ENCODE data around the gene PPM1H.
"Not testable (repeated sequence)": the region's sequence is repeated elsewhere in the genome, so short reads cannot be mapped to it uniquely, and the experiment has no call there.

PPM1H gene

DNA sequence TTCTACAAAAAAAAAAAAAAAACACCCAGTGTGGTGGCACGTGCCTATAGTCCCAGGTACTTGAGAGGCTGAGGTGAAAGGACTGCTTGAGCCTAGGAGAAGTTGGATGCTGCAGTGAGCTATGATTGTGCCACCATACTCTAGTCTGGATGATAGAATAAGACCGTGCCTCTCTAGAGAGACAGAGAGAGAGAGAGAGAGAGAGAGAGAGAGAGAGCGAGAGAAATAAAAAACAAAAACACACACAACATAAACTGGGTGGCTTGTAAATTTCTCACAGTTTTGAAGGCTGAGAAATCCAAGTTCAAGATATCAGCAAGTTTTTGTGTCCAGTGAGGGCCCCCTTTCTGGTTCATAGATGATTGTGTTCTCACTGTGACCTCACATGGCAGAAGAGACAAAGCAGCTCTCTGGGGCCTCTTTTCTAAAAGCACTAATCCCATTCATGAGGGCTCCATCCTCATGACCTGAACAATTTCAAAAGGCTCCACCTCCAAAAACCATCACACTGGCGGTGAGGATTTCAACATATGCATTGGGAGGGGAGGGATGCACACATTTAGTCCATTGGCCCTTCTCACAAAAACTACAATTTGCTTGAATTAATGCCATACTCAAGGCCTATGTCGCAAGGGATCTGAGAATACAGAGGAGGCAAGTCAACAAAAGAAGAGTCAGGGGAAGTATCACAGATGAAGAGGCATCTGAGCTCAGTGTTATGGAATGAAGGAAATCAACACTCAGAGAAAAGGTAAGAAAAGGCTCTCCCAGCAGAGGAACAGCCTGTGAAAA is 94.9 kb downstream of the PPM1H start:
- no peak for DNase-seq (ENCODE audit: low spot score)

DNA sequence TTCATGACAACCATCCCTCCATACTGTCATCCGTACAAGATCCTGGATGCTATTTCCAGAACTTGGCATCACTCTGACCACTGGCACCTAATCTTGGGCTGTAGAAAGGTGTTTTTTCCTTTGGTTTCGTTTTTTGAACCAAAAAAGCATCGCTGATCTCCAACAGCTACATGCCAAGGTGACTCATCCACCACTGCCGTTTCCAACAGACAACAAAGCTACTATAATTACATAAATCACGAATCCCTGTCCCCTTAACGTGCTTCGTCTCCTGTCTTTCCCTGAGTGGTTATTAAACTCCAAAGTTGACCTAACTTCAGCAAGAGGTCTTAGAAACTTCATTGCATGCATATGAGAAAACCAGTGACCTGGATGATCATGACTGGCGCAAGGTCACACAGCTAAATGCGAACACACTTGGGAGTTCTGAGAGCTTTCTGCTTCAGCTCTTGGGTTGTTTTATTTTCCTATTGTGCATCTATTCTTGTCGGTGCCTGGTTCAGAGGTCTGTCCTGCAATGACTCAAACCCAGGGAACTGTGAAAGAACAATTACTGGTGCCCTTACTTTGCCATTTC is 99.9 kb downstream of the PPM1H start:
- no peak for DNase-seq (ENCODE audit: low spot score)

DNA sequence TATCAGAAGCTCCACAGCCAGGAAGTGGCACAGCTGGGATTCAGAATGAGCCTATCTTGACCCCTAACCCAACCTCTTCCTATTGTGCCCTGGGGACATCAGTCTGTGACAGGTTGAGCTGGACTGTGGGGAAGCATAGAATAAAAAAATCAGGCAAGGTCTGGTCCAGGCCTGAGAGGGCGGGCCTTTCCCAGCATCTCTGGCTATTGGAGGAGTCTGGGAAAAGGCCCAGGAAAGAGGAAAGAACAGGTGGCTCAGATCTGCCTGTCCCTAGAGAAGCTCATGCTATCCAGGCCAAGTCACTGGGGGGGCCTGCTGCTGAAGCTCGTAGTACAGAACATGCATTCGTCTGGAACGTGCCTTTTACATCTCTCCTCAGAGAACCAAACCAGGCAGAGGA is 100.5 kb downstream of the PPM1H start:
- no peak for DNase-seq (ENCODE audit: low spot score)

DNA sequence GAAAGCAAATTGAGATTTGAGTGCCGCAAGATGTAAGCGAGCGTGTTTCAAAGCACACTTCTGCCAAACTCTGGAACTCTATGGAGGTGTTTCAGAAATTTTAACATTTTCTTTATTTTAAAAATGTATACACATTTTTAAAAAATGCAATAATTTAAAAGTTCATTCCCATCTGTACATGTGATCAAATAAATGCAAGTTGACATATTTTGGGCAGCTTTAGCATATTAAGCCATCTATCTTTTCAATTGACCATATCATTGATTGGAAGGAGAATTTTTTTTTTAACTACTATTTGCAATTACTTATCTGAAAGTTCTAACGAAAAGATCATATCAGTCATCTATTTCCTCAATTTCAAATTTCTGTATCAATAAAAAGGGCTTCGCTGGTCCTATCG is 101.3 kb downstream of the PPM1H start:
- no peak for DNase-seq (ENCODE audit: low spot score)

DNA sequence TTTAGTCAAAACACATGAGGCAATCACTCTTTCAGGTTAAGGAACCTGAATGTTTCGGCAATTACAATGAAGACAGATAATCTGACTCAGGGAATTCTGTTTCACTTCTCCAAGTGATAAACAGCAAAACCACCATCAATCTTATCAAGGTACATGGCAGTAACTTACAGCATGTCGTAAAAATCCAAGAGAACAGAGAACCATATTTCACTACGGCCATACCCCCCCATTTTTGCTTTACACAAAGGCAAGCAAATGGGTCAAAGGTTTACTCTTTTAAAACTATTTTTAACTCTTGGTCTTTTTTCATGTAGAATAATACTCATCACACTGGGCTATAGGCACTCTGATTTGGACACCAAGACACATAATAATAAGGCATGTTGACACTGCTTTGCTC is 102.4 kb downstream of the PPM1H start:
- DNase-seq (ENCODE audit: low spot score): no peak

DNA sequence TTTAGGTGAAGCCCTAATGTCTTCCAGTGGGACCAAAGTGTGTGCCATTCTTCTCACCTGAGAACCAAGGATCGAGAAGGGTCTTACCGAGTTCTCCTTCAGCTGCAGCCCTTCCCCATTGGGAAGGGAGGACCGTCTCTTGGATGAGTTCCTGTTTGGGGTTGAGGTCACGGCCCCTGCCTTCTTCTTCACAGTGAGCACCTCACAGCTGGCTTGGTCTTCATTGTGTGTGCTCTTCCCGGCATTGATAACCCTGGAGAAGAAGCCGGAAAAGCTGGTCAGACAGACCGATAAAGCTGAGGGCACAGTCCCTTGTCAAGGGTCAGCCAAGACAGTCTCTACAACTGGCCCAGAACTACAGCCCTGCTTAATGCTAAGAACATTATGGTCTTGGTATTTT is 102.9 kb downstream of the PPM1H start:
- DNase-seq (ENCODE audit: low spot score): no peak

DNA sequence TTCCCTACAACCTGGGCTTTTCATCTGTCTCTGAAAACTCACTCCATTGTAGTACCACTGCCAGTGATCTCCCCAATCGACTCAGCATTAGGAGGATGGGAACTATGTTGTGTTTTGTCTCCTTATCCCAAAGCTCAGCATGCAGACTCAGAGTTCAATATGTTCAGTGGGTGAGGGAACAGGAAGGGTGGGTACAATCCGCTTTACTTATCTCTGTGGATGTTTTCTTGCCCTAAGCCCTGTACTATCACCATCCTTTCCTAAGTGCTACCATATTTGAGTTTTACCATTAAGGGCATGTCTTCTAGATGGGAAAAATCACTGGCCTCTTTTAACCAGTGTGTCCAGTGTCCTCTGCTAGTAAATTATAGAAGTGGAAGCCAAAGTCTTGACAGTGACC is 107.1 kb downstream of the PPM1H start:
- DNase-seq (ENCODE audit: low spot score): no peak

DNA sequence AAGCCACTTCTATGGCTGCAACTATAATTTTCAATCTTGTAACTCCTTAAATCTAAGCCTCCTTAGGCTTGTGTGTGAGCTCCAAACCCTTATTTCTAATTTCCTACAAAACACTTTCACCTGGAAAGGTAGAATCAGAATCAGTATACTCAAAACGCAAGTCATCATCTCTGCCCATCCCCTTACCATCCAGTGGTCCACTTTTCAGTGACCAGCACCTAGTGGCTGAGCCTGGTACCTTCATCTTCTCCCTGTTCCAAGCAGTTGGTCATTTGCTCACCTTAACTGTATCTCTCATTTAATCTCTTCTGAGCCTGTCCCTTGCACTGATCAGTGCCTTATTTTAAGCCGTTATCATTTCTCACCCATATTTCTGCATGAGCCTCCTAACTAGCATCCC is 107.9 kb downstream of the PPM1H start:
- DNase-seq (ENCODE audit: low spot score): no peak

DNA sequence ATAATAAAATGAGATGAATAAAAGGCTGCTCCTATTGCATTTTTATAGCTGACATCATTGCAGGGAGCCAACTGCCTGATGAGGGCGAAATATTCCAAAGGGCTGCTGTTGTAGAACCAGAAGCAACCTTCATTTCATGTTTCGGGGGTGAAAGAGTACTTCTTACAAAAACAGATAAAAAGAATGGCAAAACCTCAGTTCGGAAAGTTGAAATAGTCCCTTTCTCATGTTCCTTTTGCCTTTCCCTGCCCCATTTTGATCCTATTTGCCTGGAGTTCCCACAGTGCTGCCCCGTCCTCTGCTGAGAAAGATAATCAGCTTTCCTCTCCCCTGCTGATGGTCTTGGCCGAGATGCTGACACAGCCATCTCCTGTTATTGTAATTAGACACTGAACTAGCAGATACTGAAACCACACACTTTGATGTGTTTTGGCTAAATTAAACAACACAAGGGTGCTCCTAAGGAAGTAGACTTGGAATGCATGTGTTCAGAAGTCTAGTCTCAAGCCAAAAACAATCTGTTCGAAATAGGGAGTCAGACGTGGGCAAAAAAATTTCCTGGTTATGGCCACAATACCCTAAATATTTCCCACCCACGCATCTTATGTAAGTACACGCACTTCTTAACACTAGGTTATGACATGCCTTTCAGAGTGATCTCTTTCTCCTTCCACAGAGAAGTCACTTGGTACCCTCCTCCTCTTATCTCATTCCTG is 117.2 kb downstream of the PPM1H start:
- no peak for DNase-seq (ENCODE audit: low spot score)

DNA sequence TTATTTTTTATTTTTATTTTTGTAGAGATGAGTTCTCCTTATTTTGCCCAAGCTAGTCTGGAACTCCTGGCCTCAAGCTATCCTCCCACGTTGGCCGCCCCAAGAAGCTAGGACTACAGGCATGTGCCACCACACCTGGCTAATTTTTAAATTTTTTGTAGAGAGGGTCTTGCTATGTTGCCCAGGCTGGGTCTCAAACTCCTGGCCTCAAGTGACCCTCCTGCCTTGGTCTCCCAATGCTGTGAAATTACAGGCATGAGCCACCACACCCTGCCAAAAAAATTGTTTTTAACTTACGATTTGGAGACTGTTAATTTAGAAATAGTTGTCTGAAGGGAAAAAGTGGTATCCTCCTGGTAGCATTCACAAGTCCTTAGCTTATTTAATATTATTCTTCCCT is 120.7 kb downstream of the PPM1H start:
- DNase-seq (ENCODE audit: low spot score): no peak

DNA sequence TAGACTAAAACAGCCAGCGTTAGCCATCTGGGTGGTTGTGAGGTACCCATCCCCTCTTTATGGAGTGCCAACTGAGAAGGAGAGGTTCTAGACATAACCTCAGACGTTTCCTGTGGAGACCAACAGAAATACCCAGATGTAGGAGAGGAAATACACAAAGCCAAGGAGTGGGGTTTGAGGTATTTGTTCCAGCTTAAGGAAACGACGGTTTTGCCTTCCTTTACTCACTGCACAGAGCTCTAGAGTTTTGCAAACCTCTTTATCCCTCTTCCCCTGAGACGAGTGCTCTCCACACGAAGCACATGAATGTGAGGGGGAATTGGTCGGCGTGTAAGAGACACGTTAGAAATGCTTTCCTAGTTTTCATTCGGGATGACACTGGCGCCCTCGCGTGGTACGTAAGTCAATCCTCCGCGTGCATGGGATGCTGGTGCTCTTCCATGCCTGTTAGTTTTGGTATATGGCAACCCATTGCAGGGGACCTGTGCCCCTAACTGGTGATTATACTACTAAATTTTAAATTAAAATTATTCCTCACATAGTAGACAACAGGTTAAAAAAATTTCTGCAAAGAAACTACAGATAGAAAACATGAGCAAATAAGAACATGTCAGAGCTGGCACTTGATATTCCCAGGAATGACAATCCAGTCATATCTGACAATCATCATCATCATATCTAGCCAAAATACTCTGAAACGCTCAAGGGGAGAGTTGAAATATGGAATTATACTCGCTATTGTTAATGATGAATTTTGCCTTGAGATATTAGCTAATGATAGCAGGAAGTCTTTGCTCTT is 121.7 kb downstream of the PPM1H start:
- peak; percentile 32 for DNase-seq (ENCODE audit: low spot score)

DNA sequence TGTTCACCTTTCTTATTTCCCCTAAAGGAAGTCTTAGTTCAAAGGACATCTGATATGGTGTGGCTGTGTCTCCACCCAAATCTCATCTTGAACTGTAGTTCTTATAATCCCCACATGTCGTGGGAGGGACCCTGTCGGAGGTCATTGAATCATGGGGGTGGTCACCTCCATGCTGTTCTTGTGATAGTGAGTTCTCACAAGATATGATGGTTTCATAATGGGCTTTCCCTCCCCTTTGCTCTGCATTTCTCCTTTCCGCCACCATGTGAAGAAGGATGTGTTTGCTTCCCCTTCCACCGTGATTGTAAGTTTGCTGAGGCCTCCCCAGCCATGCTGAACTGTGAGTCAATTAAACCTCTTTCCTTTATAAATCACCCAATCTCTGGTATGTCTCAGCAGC is 123.5 kb downstream of the PPM1H start:
- DNase-seq (ENCODE audit: low spot score): not testable (repeated sequence)

DNA sequence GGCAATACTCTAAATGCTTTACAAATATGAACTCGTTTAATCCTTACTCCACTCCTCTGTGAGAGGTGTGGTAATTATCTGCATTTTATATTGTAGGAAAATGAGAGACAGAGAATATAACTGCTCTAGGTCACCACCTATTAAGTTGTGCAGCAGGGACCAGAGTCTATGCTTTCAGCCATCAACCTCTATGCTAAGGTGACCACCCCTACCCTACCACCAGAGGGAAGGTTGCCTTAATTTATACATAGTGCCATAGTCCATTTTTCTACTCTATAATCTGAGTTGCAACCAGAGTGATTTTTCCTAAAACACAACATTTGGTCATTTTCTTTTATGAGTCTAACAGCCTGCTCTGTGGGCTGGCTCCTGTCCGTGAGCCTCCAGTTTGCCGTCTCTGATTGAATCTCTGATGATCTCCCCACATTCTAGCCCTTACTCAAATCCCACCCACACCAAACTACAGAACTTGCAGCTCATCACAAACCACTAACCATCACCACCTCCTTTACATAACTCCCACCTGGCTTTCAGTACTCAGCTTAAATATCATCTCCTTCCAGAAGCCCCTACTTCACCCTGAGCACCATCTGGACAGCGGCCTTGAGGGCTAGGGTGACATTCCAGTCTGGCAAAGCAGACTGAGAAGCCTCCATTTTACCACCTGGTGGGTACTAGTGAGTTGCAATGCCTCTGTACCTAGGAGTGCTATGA is 126.6 kb downstream of the PPM1H start:
- no peak for DNase-seq (ENCODE audit: low spot score)

DNA sequence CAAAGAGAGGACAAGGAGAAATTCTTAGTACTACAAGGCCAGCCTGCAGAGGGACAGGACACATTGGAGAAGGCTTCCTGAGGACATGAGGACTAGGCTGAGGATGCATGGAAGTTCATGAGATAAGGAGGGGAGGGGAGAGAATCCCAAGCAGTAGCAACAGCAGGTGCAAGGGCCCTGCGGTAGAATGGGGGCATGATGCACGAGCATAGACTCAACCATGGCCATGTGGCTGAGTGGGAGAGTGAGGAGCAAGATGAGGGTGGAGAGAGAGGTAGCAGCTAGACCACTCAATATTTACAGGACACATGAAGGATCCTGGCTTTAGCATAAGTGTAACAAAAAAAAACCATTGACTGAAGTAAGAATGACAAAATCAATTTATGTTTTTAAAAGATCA is 128.1 kb downstream of the PPM1H start:
- DNase-seq (ENCODE audit: low spot score): no peak

DNA sequence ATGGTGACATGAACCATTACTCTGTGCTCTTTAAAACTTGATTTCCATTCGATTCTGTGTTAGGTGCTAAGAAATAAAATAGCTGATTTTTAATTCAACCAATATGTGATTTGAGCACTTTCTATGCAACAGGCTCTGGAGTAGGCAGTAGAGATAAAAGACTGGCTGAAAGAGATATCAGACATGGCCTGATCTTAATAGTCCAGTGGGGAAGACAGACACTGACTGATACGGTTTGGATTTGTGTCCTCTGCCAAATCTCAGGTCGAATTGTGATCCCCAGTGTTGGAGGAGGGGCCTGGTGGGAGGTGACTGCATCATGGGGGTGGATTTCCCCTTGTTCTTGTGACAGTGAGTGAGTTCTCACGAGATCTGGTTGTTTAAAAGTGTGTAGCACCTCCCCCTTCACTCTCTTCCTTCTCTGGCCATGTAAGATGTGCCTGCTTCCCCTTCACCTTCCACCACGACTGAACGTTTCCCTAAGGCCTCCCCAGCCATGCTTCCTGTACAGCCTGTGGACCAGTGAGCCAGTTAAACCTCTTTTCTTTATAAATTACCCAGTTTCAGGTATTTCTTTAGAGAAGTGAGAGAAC is 128.6 kb downstream of the PPM1H start:
- DNase-seq (ENCODE audit: low spot score): no peak

DNA sequence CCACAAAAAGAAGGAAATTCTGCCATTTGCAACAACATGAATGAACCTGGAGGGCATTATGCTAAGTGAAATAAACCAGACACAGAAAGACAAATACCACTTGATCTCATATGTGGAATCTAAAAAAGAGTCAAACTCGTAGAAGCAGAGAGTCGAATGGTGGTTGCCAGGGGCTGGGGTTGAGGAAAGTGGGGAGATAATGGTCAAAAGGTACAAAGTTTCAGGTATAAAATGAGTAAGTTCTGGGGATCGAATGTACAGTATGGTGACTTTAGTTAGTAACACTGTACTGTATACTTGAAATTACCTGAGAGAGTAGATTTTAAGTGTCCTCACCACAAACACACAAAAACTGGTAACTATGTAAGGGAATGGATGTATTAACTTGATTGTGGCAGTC is 129.4 kb downstream of the PPM1H start:
- DNase-seq (ENCODE audit: low spot score): no peak

DNA sequence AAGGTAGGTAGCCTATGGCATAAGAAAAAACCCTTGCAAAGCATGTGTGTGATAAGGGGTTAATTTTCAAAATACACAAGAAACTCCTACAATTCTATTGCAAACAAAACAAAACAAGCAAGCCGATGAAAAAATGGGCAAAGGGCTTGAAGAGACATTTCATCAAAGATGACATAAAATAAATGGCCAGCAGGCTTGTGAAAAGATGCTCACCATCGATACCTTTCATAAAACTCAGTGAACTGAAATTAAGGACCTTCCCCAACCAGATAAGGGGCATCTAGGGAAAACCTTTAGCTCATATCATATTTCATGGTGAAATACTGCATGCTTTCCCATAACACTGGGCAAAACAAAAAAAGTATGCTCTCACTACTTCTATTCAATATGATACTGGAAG is 131.2 kb downstream of the PPM1H start:
- no peak for DNase-seq (ENCODE audit: low spot score)

DNA sequence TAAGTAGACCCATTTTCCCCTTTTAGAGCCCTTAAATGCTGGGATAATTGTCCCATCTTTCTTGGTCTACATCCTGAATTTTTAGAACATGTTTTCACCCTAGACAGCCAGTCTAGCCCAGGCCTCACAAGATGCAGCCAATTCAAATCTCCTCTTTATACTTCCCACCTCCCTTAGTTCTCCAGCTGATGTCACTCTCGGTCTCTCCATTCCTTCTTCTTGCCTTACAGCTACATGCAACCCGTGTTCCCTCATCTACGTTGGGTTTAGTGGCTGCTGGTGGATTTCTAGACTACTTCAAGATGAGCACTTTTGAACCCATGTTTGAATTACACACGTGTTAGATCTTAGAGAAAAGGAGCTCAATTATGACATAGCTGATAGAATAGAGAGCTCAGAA is 132.0 kb downstream of the PPM1H start:
- DNase-seq (ENCODE audit: low spot score): no peak

DNA sequence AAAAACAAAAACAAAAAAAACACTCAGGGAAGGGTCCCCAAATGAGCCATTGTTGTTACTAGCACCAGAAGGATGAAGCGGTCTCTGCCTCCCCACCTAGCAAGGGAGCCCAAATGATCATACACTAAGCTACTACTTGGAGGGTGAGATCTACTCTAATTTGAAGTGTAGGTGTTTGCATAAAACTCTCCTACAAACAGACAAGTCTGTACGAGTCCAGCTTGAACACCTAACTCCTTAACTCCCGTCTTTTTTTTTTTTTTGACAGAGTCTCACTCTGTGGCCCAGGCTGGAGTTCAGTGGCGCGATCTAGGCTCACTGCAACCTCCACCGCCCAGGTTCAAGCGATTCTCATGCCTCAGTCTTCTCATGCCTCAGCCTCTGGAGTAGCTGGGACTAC is 132.6 kb downstream of the PPM1H start:
- no peak for DNase-seq (ENCODE audit: low spot score)

DNA sequence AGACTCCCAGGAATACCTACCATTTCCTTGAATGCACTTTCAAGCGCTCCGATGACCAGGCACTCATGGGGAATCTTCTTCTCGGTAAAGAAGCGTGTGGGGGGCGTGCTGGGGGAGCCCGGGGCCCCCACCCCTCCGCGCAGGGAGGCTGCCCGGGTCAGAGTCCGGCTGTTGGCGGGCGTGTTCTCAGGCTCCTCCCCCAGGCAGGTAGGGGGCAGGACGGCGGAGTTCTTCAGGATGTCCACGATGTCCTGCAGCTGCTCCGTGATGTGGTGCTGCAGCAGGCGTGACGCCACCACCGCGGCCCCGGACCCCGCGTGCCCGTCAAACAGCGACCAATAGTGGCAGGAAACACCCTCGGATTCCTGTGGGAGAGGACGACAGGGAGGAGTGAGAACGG is 133.2 kb downstream of the PPM1H start:
- no peak for DNase-seq (ENCODE audit: low spot score)

DNA sequence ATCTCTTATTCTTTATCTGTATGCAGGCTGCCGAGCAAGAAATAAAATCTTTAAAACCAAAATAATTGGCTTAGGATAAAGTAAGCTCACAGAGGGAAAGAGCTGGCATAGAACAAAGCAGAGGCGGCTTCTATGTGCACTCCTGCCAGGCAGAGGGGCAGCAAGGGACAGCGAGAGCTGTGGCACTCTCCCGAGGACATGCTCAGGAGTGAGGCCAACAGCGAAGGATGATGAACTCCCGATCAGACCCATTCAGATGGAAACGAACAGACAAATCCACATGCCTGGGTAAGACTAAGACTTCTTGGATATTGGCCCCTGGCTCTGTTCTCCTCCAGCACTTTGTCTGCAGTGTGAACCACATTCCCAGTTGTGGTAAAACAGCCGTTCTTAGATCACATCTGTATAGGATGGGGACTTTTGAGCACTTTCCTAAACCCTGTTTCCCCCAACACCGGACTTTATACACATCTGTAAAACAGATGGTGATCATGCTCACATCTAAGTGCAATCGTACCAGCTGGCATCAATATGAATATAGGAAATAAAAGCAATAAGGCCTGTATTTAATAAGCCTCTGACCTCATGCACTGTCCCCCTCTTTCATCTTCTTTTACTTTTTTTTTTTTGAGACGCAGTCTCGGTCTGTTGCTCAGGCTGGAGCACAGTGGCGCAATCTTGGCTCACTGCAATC is 134.1 kb downstream of the PPM1H start:
- no peak for DNase-seq (ENCODE audit: low spot score)
